ENCODE data around the gene FBXL7. TPM values are rescaled to one million over a fixed set of nuclear protein-coding genes. Genes with fewer than 3 reads are reported as not detected.

Gene FBXL7
- polyA plus RNA-seq, 1 donor from 2014 or later = 0.24 TPM

DNA sequence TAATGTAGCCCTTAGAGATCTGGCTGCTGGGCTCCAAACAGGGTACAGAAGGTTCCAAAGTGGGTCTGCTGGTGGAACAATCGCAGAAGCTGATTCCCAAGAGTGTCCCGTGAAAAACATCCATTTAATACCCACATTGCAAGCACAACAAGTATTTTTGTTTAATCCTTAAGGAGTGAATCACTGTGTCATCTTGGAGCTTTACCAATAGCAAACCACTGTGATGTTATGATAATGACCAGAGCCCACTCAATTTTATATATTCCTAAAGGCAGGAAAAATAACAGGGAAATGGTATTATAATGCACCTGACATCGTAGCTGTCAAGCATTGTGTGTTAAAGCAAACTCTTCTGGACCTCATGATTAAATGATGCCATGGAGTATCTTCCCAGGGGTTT, 291.9 kb downstream of the FBXL7 start:
- Histone ChIP-seq H3K27me3 (ENCODE audit: insufficient read depth, low read depth, low read length) (no peaks in the 10 kb centered on the region), H3K9me2 (ENCODE audit: insufficient read depth, low read length) (no peaks in the 10 kb centered on the region), H3K9me3 (ENCODE audit: low read length) (no peaks in the 10 kb centered on the region), H3K27ac (ENCODE audit: low read length) (no peak overlapping the region), H2AFZ (ENCODE audit: low read depth, low read length) (no peak overlapping the region), H3K4me2 (ENCODE audit: low read length) (no peak overlapping the region), H4K20me1 (ENCODE audit: insufficient read depth) (no peaks in the 10 kb centered on the region), H3K4me3 (ENCODE audit: low read length) (no peak overlapping the region), H3K36me3 (ENCODE audit: insufficient read depth, low read length) (no peaks in the 10 kb centered on the region), H3K9ac (ENCODE audit: low read length) (no peak overlapping the region), H3K79me2 (replicated peaks; ENCODE audit: insufficient read depth, low read length) (no peaks in the 10 kb centered on the region), H3F3A (ENCODE audit: insufficient read depth, low read length, poor library complexity, severe bottlenecking) (no peaks in the 10 kb centered on the region)
- TF ChIP-seq TAF1 (IDR thresholded peaks at IDR 0.05; ENCODE audit: low read depth) (no peak), MXI1 (conservative IDR thresholded peaks at IDR 0.05; ENCODE audit: poor library complexity, severe bottlenecking) (no peak), EZH2 (IDR thresholded peaks at IDR 0.05; ENCODE audit: borderline replicate concordance, insufficient read depth, low read length, poor library complexity, severe bottlenecking) (no peak), SMC3 (conservative IDR thresholded peaks at IDR 0.05; ENCODE audit: poor library complexity) (no peak), EP300 (conservative IDR thresholded peaks at IDR 0.05; ENCODE audit: poor library complexity, severe bottlenecking) (no peak), POLR2AphosphoS5 (IDR thresholded peaks at IDR 0.05) (no peak), RAD21 (conservative IDR thresholded peaks at IDR 0.05) (no peak)
- TF ChIP-seq, protein P1, sequence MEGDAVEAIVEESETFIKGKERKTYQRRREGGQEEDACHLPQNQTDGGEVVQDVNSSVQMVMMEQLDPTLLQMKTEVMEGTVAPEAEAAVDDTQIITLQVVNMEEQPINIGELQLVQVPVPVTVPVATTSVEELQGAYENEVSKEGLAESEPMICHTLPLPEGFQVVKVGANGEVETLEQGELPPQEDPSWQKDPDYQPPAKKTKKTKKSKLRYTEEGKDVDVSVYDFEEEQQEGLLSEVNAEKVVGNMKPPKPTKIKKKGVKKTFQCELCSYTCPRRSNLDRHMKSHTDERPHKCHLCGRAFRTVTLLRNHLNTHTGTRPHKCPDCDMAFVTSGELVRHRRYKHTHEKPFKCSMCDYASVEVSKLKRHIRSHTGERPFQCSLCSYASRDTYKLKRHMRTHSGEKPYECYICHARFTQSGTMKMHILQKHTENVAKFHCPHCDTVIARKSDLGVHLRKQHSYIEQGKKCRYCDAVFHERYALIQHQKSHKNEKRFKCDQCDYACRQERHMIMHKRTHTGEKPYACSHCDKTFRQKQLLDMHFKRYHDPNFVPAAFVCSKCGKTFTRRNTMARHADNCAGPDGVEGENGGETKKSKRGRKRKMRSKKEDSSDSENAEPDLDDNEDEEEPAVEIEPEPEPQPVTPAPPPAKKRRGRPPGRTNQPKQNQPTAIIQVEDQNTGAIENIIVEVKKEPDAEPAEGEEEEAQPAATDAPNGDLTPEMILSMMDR (IDR thresholded peaks at IDR 0.05; ENCODE audit: poor library complexity, severe bottlenecking) = no peak
- TF ChIP-seq, protein P2, sequence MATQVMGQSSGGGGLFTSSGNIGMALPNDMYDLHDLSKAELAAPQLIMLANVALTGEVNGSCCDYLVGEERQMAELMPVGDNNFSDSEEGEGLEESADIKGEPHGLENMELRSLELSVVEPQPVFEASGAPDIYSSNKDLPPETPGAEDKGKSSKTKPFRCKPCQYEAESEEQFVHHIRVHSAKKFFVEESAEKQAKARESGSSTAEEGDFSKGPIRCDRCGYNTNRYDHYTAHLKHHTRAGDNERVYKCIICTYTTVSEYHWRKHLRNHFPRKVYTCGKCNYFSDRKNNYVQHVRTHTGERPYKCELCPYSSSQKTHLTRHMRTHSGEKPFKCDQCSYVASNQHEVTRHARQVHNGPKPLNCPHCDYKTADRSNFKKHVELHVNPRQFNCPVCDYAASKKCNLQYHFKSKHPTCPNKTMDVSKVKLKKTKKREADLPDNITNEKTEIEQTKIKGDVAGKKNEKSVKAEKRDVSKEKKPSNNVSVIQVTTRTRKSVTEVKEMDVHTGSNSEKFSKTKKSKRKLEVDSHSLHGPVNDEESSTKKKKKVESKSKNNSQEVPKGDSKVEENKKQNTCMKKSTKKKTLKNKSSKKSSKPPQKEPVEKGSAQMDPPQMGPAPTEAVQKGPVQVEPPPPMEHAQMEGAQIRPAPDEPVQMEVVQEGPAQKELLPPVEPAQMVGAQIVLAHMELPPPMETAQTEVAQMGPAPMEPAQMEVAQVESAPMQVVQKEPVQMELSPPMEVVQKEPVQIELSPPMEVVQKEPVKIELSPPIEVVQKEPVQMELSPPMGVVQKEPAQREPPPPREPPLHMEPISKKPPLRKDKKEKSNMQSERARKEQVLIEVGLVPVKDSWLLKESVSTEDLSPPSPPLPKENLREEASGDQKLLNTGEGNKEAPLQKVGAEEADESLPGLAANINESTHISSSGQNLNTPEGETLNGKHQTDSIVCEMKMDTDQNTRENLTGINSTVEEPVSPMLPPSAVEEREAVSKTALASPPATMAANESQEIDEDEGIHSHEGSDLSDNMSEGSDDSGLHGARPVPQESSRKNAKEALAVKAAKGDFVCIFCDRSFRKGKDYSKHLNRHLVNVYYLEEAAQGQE (IDR thresholded peaks at IDR 0.05; ENCODE audit: borderline replicate concordance) = no peak

DNA sequence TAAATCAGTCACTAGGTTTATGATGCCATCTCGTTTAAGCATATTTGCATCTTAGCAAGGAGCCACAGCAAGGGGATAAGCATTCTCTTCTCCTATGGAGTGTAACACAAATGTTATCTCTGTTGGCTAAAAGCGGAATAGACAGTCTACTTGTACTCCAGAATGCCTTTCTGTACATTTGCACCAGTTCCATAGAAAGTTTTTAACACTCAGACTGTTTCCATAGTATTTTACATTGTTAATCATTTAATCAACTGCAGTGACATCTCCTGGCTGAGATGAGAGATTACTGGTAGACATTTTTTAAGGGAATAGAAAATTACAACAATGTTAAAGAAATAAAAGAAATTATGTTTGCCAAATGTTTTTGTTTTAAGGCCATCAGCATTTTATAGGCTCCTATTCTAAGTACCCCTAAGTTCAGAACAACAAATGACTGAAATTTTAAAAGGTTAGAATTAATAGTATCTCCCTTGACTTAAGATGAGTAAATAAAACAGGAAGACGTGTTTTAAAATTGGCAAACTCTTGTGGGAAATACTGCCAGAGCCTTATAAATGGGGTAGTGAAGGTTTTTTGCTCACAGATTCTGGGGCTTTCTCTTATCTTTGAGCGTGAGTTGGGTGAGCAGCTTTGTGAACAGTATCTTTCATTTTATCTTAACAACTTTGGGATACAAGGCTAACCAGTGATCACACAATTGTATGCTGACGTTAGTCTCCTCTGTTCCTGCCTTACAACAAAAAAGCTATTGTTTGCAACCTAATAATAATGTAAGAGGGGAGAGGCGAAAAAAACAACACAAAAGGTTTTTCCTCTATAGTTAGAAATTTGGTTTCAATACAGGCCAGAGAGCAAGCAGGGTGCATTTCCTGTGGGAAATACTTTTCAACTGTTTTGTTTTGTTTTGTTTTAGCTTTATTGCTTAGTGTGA, 294.3 kb downstream of the FBXL7 start:
- no peaks in the 10 kb centered on the region for H3K27me3 ChIP-seq (ENCODE audit: insufficient read depth, low read depth, low read length)
- H3K79me2 ChIP-seq (replicated peaks; ENCODE audit: insufficient read depth, low read length) = no peaks in the 10 kb centered on the region
- TF ChIP-seq, protein P1 (IDR thresholded peaks at IDR 0.05; ENCODE audit: poor library complexity, severe bottlenecking) = peak; percentile 59
- TF ChIP-seq, protein P2 (IDR thresholded peaks at IDR 0.05; ENCODE audit: borderline replicate concordance) = no peak
- TF ChIP-seq RAD21 (conservative IDR thresholded peaks at IDR 0.05) (peak; percentile 67), POLR2AphosphoS5 (IDR thresholded peaks at IDR 0.05) (no peak), SMC3 (conservative IDR thresholded peaks at IDR 0.05; ENCODE audit: poor library complexity) (peak; percentile 68)
- no peaks in the 10 kb centered on the region for H3K36me3 ChIP-seq (ENCODE audit: insufficient read depth, low read length)
- no peak overlapping the region for H3K4me3 ChIP-seq (ENCODE audit: low read length)
- H4K20me1 ChIP-seq (ENCODE audit: insufficient read depth) = no peaks in the 10 kb centered on the region
- no peak overlapping the region for H3K27ac ChIP-seq (ENCODE audit: low read length)
- no peaks in the 10 kb centered on the region for H3K9me2 ChIP-seq (ENCODE audit: insufficient read depth, low read length)
- H3K9ac ChIP-seq (ENCODE audit: low read length) = no peak overlapping the region
- no peak overlapping the region for H2AFZ ChIP-seq (ENCODE audit: low read depth, low read length)
- no peaks in the 10 kb centered on the region for H3F3A ChIP-seq (ENCODE audit: insufficient read depth, low read length, poor library complexity, severe bottlenecking)
- no peak overlapping the region for H3K4me2 ChIP-seq (ENCODE audit: low read length)
- no peaks in the 10 kb centered on the region for H3K9me3 ChIP-seq (ENCODE audit: low read length)
